ENCODE data around the gene SH3D19.

SH3D19 gene, protein sequence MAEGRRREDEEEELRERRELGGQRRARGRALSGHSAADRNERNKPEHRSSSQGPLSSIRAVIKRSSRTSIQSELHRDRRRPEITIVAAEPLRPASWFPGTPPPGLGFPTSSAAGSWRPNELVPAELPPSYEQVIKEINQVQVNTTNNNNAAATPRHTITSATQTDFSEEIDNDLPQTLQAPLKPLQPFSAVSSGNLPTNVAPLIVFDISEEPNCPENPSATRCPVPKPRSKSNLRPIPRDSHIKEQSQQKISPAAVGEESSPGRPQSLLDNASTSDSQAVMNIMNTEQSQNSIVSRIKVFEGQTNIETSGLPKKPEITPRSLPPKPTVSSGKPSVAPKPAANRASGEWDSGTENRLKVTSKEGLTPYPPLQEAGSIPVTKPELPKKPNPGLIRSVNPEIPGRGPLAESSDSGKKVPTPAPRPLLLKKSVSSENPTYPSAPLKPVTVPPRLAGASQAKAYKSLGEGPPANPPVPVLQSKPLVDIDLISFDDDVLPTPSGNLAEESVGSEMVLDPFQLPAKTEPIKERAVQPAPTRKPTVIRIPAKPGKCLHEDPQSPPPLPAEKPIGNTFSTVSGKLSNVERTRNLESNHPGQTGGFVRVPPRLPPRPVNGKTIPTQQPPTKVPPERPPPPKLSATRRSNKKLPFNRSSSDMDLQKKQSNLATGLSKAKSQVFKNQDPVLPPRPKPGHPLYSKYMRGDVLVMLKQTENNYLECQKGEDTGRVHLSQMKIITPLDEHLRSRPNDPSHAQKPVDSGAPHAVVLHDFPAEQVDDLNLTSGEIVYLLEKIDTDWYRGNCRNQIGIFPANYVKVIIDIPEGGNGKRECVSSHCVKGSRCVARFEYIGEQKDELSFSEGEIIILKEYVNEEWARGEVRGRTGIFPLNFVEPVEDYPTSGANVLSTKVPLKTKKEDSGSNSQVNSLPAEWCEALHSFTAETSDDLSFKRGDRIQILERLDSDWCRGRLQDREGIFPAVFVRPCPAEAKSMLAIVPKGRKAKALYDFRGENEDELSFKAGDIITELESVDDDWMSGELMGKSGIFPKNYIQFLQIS

DNA sequence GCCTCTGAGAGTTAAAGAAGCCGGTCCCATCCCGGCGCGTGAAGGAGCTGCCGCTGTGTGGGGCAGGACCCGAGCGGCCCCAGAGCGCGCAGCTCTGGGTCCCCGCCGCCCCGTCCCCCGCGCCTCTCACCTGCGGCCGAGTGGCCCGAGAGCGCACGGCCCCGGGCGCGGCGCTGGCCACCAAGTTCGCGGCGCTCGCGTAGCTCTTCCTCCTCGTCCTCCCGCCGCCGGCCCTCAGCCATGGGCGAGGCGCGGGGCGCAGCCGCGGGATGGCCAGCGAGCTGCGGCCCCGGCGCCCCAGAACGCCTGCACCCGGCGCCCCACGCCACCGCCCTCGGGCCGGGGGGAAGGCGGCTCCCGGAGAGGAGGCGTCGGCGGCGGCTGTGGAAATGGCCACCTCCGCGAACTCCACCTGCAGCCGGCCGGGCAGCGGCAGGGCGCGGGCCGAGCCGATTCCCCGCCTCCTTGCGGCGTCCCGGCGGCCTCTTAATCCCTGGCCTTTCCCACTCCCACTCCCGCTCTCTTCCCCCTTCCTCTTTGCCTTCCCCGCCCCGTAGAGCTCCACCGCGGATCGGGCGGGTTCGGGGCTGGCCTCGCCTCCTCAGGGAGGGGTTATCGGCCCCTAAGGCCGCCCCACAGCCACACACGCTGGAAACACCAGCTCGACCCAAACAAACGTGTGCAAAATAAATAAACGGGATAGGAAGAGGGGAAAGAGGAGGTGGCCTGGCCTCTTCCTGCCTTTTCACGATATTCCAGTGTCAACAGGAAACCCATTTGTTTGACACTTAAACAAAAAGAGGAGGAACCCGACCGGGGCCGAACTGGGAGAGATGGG, at the start of gene SH3D19:
TSS of gene SH3D19 (minus strand) at position 495 of the 838 bp plus-strand sequence. CDS start at position 242, 253 bp downstream.
- DNase-seq (ENCODE audit: low read depth) = no peak

DNA sequence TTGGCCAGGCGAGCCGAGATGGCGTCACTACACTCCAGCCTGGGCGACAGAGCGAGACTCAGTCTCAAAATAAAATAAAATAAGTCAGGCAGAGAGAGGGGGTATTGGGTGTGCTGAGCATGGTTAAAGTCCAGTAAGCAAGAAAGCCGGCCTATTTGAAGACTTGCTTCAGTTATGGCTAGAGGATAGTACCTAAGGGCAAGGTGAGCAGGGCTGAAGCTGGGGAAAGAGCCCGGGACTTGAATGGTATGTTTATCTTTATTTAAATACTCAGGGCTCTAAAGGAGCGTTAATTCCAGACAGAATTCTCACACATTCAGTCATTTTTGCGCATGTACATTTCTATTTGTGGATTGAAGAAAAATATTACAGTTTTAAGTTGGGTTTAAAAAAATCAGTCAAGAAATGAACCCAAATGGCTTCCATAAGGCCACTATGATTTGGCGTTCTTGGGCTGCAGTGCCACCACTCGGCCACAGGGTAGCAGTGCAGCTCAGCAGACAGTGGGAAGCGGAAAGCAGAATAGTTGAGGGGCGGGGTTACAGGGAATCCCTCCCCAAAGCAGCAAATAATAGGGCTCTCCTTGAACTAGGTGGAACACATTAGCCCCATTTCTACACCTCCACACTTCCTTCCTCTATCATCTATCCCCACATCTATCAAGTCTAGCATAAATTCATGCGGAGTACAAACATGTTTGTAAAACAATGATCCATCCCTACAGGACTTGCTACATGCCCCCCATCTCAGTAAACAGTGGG, 37.2 kb upstream of the SH3D19 start:
- peak; percentile 37 for DNase-seq (ENCODE audit: low read depth)

DNA sequence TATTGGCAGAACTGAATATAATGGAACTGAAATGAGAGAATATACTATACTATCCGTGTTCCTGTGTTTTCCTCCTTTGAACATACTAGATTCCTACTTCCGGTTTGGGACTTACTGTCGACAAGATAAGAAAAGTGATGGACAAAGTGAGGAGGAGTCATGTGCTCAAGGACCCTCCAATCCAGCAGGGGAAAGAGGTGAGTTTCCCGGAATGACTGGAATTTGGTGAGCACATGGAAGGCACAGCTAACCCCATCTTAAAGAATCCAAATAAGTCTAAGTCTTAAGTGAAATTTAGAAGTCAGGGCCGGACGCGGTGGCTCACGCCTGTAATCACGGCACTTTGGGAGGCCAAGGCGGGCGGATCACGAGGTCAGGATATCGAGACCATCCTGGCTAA, 36.6 kb upstream of the SH3D19 start:
- DNase-seq (ENCODE audit: low read depth) = no peak

DNA sequence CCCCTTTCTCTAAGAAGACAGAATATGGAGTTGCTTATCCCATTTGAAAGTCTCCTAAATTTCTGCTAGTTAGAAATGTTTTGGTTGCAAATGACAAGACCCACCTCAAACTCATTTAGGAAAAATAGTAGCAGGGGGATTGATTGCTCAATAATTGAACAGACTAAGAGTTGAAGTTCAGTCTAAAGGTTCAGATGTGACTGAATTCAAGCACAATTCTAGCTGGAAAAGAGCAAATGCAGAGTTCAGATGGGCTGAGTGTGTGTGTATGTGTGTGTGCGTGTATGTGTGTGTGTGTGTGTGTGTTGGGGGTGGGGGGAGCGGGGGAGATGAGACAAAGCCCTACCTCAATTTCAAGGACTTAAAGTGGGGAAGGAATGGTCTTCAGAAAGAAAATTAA, 35.7 kb upstream of the SH3D19 start:
- no peak for DNase-seq (ENCODE audit: low read depth)

DNA sequence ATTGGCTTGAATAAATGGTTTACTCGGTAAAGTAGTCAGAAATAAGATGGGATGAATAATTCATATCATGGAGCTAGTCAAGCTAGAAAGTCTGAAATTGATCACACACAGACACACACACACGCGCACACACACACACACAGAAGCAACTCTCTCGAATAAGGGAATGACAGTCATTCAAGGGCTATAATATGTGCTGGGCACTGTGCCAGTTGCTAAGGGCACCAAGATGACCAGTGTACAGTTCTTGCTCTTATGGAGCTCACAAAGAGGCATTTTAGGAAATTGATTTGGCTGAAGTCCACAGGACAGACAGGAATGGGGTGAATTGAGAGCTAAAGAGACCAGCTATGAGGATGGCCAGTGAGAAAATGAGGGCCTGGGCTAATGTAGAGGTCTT, 34.2 kb upstream of the SH3D19 start:
- DNase-seq (ENCODE audit: low read depth) = no peak

DNA sequence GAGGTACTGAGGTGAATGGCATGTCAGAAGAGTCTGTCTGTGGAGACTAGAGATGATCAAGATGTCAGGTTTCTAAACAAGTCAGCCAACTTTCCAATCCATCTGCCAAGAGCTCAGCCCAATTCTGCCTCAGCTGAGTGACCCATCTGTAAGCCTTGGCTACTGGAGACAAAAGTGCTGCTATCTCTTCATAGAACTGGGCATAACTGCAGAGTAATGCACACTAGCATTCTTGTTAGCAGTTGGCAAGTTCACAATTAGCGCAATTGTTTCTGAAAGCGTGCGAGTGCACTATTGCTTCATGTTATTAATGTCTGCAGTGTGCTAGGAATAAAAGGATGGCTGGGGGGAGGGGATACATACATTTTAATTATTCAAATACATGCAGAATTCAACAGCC, 32.9 kb upstream of the SH3D19 start:
- no peak for DNase-seq (ENCODE audit: low read depth)

DNA sequence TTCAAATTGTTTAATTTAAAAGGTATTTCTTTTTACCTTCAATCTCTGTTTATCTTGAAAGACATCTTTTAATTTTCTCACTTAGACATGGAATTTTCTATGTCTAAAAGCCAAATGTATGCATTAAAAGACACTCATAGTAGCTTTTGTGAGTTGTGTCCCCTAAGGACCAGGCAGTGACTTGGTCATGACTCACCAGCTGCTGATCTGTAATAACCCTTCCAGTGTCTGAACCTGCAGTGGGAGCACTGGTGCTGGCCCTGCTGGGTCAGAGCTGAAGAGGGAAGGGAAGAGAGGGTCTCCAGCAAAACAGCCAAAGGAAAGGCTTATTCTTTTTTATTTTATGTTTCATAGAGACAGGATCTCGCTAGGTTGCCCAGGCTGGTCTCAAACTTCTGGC, 31.1 kb upstream of the SH3D19 start:
- no peak for DNase-seq (ENCODE audit: low read depth)

DNA sequence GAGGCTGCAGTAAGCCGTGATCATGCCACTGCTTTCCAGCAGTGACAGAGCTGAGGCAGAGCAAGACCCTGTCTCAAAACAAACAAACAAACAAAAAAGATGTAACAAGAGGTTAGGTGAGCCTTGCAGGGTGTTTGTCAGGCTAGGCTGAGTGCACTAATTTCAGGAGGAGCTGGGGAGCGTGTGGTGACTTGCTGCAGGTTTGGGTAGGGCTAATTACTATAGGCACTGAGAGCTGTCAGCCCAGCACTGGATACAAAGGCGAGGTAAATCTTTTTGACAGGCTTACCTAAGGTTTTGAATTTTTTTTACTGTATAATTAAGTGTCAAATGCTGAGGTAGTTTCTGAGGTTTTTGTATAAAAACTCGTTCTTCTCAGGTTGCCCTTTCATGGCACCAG, 29.8 kb upstream of the SH3D19 start:
- DNase-seq (ENCODE audit: low read depth) = no peak

DNA sequence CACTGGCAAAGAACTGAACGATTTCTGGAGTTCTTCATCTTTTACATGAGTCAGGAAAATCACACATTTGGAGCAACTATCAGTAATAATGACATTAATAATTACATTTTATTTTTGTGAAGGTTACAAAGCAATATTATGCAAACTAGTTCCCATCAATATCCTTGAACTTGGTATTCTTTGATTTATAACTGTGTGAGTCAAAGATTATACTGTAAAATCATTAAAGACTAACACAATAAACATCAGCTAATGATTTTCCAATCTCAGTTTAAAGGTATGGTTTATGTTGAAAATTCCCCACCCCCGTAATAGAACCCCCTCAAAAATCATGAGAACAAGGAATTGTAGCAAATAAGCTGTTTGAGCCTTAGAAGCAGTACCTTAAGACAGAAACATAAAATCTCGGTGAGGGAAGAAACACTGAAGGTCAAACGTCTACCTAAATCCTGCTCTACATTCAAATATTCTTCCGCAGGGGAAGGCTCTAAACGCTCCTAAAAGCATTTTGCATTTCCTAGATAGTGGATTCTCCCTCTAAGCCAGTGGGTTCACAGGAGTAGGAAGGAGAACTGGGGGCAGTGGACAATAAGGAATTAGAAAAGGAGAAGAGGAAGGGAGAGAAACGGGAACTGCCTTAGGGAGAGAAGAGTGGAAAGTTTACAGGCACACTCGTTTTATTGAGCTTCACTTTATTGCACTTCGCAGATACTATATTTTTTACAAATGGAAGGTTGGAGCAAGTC, 22.3 kb upstream of the SH3D19 start:
- no peak for DNase-seq (ENCODE audit: low read depth)

DNA sequence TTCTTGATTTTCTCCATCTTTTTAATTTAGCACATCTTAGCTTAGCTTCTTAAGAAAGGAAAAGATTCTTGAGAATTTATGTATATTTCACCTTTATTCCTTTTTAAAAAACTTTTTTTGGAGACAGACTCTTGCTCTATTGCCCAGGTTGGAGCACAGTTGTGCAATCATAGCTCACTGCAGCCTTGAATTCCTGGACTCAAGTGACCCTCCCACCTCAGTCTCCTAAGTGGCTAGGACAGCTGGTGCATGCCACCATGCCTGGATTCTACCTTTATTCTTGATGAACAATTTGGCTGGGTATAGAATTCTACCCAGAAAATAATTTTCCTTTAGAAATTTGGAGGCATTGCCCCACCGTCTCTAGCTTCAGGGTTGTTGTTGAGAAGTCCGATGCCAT, 19.5 kb upstream of the SH3D19 start:
- DNase-seq (ENCODE audit: low read depth) = no peak

DNA sequence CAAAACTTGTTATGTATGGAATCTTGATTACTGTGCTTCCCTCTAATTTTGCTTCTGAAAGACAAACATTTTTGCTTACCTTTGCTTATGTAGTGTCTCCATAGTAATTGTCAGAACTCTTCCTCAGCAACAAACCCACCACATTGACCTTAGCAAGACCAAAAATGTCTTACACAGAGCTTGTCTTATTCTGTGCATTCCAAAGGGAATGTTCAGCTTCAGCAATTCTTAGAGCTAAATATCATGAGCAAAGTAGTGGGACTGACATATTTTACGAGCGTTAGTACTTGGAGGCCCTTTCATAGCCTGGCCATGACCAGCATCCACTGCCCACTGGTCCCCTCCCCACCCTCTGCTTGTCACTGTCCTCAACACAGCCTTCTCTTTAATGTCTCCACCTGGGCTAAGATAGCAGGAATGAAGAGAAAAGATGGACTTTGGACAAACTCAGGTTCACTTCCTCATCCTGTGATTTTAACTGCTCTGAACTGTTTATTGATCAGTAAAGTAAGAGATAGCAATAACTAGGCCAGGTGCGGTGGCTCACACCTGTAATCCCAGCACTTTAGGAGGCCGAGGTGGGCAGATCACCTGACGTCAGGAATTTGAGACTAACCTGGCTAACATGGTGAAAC, 15.5 kb upstream of the SH3D19 start:
- no peak for DNase-seq (ENCODE audit: low read depth)

DNA sequence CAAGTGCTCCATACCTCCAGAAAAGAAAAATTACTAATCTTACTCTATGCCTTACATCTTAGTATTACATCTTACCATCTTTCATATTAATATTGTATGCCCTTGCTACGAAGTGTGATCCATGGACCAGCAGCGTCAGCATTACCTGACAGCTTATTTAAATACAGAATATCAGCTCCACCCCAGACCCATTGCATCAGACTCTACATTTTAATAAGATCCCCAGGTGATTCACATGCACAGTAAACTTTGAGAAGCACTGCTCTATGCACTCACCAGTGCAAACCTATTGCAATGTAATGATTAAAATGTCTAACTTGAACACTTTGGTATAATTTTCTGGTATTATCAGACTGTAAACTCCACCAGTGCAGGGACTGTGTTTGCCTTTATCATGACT, 14.1 kb upstream of the SH3D19 start:
- no peak for DNase-seq (ENCODE audit: low read depth)

DNA sequence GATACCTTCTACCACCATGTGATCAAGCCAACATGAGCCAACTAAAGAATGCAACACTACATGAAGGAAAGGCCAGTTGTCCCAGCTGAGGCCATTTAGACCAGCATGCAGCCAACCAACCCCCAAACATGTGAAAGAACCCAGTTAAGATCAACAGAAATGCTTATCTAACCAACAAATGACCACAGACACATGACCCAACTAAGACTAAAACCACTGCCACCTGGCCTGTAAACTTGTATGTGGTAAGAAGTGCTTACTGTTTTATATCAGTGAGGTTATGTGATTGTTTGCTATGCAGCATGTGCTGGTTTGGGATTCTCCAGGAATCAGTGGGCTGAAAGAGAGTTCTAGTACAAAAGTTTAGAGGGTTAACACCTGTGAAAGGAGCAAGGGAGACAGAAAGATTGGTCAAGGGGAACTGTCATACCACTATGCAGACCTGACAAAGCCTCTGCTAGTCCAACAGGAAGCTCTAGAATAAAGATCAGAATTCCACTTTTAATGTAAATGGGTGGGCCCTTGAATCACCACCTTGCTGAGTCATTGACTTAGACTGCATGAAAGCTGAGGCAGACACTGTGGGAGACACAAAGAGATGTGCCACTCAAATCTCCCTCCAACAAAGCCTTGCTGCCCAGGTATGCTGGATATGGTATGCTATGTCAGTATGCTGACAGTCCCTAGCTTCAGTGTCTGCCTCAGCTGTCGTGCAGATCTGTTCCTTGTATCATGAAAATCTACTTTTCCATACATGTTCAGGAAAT, 6.1 kb upstream of the SH3D19 start:
- DNase-seq (ENCODE audit: low read depth) = no peak

DNA sequence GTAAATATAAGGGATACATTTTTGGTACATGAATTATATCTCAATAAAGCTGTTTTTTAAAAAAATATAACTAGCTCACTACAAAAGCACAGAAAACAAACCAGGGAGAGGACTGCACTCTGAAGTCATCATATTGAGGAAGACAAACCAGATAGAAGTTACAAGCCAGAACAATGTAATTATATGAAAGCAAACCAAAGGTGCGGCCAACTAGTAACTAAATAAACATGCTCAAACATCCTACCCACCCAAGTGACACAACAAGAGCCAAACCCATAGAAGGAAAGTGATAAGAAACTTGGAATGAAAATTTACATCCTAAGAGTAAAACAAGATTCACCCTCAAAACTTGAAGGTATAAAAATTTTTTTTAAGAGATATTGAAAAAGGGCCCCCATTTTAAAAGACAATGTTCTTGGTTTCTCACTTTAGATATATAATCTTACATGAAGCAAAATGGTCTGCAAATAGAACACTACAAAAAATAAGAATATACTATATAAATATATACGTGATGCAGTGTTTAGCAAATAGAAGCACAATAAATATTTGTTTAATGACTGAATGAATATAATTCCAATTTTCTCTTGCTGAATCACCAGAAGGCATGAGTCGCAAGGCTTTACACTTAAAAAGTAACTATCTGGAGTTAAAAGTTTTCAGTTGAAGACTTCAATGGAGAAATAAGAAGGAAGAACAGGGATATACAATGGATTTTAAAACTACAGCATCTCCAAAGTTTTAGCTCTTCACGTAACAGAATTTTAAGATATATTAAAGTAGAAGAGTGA, 4.0 kb upstream of the SH3D19 start:
- DNase-seq (ENCODE audit: low read depth) = no peak

DNA sequence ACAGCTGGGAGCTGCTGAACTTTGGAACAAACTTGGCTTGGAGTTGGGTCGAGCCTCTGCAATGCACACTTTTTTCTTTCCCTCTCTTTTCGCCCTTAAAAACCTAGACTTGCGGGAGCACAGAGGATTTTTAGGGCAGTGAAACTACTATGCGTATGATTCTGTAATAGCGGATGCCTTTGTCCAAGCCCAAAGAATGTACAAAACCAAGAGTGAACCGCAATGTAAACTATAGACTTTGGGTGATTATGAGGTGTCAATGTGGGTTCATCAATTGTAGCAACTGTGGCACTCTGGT, 493 bp upstream of the SH3D19 start:
- DNase-seq (ENCODE audit: low read depth) = no peak

DNA sequence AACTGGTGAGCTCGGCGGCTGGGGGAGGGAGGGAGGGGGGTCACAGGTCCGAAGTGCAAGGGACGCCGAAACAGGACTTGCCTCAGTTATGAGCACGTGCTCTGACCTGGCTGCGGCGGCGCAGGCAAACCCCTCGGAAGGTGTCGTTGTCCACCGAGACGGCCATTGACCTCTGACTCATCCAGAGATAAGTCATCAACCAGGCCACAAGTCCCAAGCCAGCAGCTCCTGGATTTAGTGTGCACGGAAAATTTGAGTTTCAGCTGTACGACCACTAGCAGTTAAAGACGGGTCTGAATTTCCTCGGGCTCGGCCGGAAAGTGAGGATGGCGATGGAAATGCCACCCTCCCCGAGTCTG, 674 bp downstream of the SH3D19 start:
- no peak for DNase-seq (ENCODE audit: low read depth)

DNA sequence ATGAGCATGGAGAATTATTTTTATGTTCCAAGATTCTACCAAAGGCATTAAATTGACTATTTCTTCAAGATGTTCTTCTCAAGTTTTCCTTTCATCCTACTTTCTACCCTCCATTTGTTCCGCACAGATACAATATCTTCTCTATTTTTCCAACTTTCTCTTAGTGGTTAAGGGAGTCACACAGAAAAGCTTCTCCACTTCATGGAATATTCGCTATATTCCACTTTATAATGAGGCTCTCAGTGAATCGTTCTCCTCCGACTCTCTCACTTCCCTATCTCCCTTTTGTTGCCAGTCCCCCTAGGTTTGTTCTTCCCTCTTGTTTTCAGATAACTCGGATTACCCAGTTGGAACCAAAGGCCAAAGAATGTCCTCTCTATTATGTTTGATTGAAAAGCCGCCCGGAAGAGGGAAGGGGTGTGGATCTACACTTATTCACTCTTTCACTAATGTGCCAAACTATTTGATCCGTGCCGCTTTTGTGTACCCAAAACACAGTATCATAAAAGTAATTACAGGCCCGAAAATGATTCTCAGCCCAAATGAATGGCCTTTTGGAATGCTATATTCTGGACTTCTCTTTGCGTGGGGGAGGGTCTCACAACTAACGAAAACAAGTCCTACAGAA, 1.2 kb downstream of the SH3D19 start:
- DNase-seq (ENCODE audit: low read depth) = no peak

DNA sequence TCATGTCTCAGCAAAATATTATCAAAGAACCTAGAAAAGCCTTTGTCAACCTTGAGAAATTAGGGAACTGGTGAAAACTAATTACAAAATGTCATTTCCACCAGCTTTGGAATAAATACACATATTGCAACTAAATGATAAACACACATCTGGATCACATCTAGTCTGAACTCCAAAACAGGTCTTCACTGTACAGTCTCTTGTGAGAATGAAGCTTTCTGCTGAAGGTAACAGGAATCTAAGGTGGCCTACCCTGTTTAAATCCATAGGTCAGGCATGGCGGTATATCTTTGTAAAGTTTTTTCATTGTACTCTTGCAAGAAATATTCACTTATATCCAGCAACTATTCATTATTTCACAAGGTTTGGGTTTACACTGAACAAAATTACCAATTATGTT, 1.7 kb downstream of the SH3D19 start:
- no peak for DNase-seq (ENCODE audit: low read depth)

All from stimulated activated CD8-positive, alpha-beta memory T cell treated with anti-CD3 and anti-CD28 coated beads, Interleukin-15, amount 100 ng/mL, for 24 hours (primary cell).